NB4 (cell line): Measurements from ENCODE around the gene TSHZ2.

Experiments
- MYC ChIP-seq: IDR thresholded peaks from 2 replicates; pipeline ENCODE4 v1.6.1; 2011; ENCODE audit warnings: low read depth, low read length
- POLR2A ChIP-seq: IDR thresholded peaks from 2 replicates; pipeline ENCODE4 v1.6.1; 2011; ENCODE audit warnings: mild to moderate bottlenecking; ENCODE audit not compliant: insufficient read length; ENCODE audit errors: extremely low read depth
- TF ChIP-seq, protein P1 (sequence below): IDR thresholded peaks from one replicate; pipeline ENCODE4 v1.5.1; 2012; ENCODE audit warnings: low read depth, low read length
- TF ChIP-seq, protein P2 (sequence below): IDR thresholded peaks from 2 replicates; pipeline ENCODE4 v1.6.1; 2011; ENCODE audit warnings: low read depth, low read length

DNA sequence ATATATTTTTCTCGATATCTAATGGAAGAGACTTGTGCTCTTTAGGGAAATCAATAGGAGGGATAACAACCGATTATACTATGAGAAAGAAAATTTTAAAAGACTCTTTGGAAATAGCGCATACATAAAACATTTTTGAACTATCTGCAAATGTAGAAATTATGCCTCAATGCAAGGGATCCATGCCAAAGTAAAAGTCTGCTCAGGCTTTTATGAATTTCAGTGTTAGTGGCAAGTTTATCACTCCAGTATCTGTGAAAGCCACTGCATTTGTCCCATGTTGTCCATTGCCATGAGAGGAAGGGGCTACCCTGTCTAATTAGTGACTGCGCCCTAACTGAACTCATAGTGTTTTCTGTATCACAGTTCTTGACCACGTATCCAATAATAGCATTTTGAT lies 81.4 kb downstream of the TSHZ2 start:
- TF ChIP-seq, protein P1, sequence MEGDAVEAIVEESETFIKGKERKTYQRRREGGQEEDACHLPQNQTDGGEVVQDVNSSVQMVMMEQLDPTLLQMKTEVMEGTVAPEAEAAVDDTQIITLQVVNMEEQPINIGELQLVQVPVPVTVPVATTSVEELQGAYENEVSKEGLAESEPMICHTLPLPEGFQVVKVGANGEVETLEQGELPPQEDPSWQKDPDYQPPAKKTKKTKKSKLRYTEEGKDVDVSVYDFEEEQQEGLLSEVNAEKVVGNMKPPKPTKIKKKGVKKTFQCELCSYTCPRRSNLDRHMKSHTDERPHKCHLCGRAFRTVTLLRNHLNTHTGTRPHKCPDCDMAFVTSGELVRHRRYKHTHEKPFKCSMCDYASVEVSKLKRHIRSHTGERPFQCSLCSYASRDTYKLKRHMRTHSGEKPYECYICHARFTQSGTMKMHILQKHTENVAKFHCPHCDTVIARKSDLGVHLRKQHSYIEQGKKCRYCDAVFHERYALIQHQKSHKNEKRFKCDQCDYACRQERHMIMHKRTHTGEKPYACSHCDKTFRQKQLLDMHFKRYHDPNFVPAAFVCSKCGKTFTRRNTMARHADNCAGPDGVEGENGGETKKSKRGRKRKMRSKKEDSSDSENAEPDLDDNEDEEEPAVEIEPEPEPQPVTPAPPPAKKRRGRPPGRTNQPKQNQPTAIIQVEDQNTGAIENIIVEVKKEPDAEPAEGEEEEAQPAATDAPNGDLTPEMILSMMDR = no peak
- TF ChIP-seq POLR2A = no peak
- TF ChIP-seq, protein P2, sequence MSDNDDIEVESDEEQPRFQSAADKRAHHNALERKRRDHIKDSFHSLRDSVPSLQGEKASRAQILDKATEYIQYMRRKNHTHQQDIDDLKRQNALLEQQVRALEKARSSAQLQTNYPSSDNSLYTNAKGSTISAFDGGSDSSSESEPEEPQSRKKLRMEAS = no peak
- no peak for TF ChIP-seq MYC
